SK-N-SH treated with all-trans-retinoic acid at 6 μM for 48 hours (cell line): Measurements from ENCODE around the gene TTBK2.

Experiments used
- ATAC-seq: fragments of 200-7000 bp; cut with Tn5 transposase; 3 replicates; pipeline ENCODE4 v1.9.1; 2020; ENCODE audit warnings: mild to moderate bottlenecking, moderate library complexity
- ARNTL ChIP-seq: fragments of 450-650 bp; formaldehyde crosslinking; IDR thresholded peaks from 2 replicates; pipeline ENCODE4 v1.5.0; 2020; ENCODE audit warnings: low read depth, mild to moderate bottlenecking, moderate library complexity, borderline replicate concordance
- BACH2 ChIP-seq: fragments of 250-450 bp; sonication (Bioruptor Pico); IDR thresholded peaks from 2 replicates; pipeline ENCODE4 v1.9.0; 2021; ENCODE audit warnings: mild to moderate bottlenecking, borderline replicate concordance
- CSDC2 ChIP-seq: fragments of 250-450 bp; sonication (Bioruptor Pico); IDR thresholded peaks from 2 replicates; pipeline ENCODE4 v1.5.0; 2020; ENCODE audit warnings: mild to moderate bottlenecking, moderate library complexity
- ESRRG ChIP-seq: fragments of 250-450 bp; sonication (Bioruptor Pico); IDR thresholded peaks from 2 replicates; pipeline ENCODE4 v1.6.1; 2021; ENCODE audit warnings: mild to moderate bottlenecking
- ISL1 ChIP-seq: fragments of 250-450 bp; sonication (Bioruptor Pico); IDR thresholded peaks from 2 replicates; pipeline ENCODE4 v2.1.2; 2022; ENCODE audit warnings: mild to moderate bottlenecking, moderate library complexity
- OSR1 ChIP-seq: fragments of 250-450 bp; sonication (Bioruptor Pico); IDR thresholded peaks from 2 replicates; pipeline ENCODE4 v1.8.0; 2022; ENCODE audit warnings: moderate library complexity, mild to moderate bottlenecking, inconsistent platforms
- POU6F1 ChIP-seq: fragments of 250-450 bp; sonication (Bioruptor Pico); IDR thresholded peaks from 2 replicates; pipeline ENCODE4 v1.8.0; 2021; ENCODE audit warnings: low read depth, mild to moderate bottlenecking, moderate library complexity, borderline replicate concordance
- RARB ChIP-seq: fragments of 250-450 bp; sonication (Bioruptor Pico); IDR thresholded peaks from 2 replicates; pipeline ENCODE4 v1.8.0; 2021; ENCODE audit warnings: mild to moderate bottlenecking, moderate library complexity
- TCF4 ChIP-seq: fragments of 250-450 bp; sonication (Bioruptor Pico); IDR thresholded peaks from 2 replicates; pipeline ENCODE4 v1.8.0; 2021; ENCODE audit warnings: mild to moderate bottlenecking, moderate library complexity, borderline replicate concordance
- TOX ChIP-seq: fragments of 250-450 bp; sonication (Bioruptor Pico); IDR thresholded peaks from 2 replicates; pipeline ENCODE4 v1.8.0; 2021; ENCODE audit warnings: mild to moderate bottlenecking, moderate library complexity, borderline replicate concordance
- TSHZ2 ChIP-seq: fragments of 250-450 bp; sonication (Bioruptor Pico); IDR thresholded peaks from 2 replicates; pipeline ENCODE4 v1.5.0; 2020; ENCODE audit warnings: mild to moderate bottlenecking, moderate library complexity
- ZC3H10 ChIP-seq: fragments of 250-450 bp; sonication (Bioruptor Pico); IDR thresholded peaks from 2 replicates; pipeline ENCODE4 v1.5.1; 2021; ENCODE audit warnings: mild to moderate bottlenecking, moderate library complexity
- ZFP3 ChIP-seq: fragments of 250-450 bp; sonication (Bioruptor Pico); IDR thresholded peaks from 2 replicates; pipeline ENCODE4 v1.5.0; 2020; ENCODE audit warnings: mild to moderate bottlenecking, moderate library complexity
- ZNF565 ChIP-seq: fragments of 450-650 bp; formaldehyde crosslinking; conservative IDR thresholded peaks from 2 replicates; pipeline ENCODE4 v1.5.0; 2020; ENCODE audit warnings: low read depth, mild to moderate bottlenecking, moderate library complexity
- ZNF70 ChIP-seq: fragments of 450-650 bp; formaldehyde crosslinking; IDR thresholded peaks from 2 replicates; pipeline ENCODE4 v1.5.0; 2020; ENCODE audit warnings: mild to moderate bottlenecking, moderate library complexity
- ZNF8 ChIP-seq: fragments of 450-650 bp; formaldehyde crosslinking; IDR thresholded peaks from 2 replicates; pipeline ENCODE4 v1.5.0; 2020; ENCODE audit warnings: mild to moderate bottlenecking, moderate library complexity
- TF ChIP-seq, protein P1 (sequence below): fragments of 250-450 bp; sonication (Bioruptor Pico); IDR thresholded peaks from 2 replicates; pipeline ENCODE4 v1.5.1; 2021; ENCODE audit warnings: mild to moderate bottlenecking, moderate library complexity
- TF ChIP-seq, protein P2 (sequence below): fragments of 250-450 bp; sonication (Bioruptor Pico); IDR thresholded peaks from 2 replicates; pipeline ENCODE4 v1.8.0; 2020; ENCODE audit warnings: mild to moderate bottlenecking, moderate library complexity, borderline replicate concordance
- TF ChIP-seq, protein P3 (sequence below): fragments of 250-450 bp; sonication (Bioruptor Pico); IDR thresholded peaks from 2 replicates; pipeline ENCODE4 v1.5.1; 2020; ENCODE audit warnings: low read depth, mild to moderate bottlenecking, moderate library complexity

TTBK2 gene

GRCh38 chr15:42858999-42859789 is 61.4 kb downstream of the TTBK2 start (continued):
- TF ChIP-seq, protein P1, sequence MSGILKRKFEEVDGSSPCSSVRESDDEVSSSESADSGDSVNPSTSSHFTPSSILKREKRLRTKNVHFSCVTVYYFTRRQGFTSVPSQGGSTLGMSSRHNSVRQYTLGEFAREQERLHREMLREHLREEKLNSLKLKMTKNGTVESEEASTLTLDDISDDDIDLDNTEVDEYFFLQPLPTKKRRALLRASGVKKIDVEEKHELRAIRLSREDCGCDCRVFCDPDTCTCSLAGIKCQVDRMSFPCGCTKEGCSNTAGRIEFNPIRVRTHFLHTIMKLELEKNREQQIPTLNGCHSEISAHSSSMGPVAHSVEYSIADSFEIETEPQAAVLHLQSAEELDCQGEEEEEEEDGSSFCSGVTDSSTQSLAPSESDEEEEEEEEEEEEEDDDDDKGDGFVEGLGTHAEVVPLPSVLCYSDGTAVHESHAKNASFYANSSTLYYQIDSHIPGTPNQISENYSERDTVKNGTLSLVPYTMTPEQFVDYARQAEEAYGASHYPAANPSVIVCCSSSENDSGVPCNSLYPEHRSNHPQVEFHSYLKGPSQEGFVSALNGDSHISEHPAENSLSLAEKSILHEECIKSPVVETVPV (CRISPR knock-in tag): no peak

- ATAC-seq: no peak
Observed at GRCh38 chr15:42858540-42858939, 62.0 kb downstream of the TTBK2 start.

DNA sequence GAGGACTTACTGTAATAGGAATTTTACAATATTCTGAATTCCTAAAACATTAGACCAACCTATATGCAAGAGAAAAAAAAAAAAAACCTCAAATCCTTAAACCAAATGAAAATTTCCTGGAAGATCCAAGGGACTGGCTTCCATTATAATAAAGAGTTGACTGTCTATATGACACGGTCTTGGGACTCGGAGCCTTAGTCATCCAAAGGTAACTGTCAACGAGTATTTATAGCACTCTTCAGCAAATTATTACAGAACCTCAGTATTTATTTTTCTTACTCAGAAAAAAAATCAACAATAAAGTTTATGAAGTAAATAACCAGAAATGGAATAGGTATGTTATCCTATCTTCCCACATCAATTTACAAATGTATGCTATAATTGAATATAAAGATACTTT is 66.0 kb downstream of the TTBK2 start:
- no peak for ATAC-seq
- TF ChIP-seq CSDC2 (CRISPR knock-in tag) (no peak), POU6F1 (CRISPR knock-in tag) (no peak), ZC3H10 (no peak), ISL1 (no peak), TSHZ2 (CRISPR knock-in tag) (no peak)

More at GRCh38 chr15:42858540-42858939, 62.0 kb downstream of the TTBK2 start:
- TF ChIP-seq ZNF8 (CRISPR knock-in tag) (no peak), OSR1 (CRISPR knock-in tag) (no peak), ZNF70 (CRISPR knock-in tag) (no peak), TCF4 (CRISPR knock-in tag) (no peak), CSDC2 (CRISPR knock-in tag) (no peak), POU6F1 (CRISPR knock-in tag) (no peak), ISL1 (no peak), TOX (CRISPR knock-in tag) (no peak), BACH2 (CRISPR knock-in tag) (no peak), RARB (CRISPR knock-in tag) (no peak), ZC3H10 (no peak), ZNF565 (CRISPR knock-in tag) (no peak), TSHZ2 (CRISPR knock-in tag) (no peak), ZFP3 (CRISPR knock-in tag) (no peak), ESRRG (CRISPR knock-in tag) (no peak), ARNTL (CRISPR knock-in tag) (no peak)
- TF ChIP-seq, protein P2, sequence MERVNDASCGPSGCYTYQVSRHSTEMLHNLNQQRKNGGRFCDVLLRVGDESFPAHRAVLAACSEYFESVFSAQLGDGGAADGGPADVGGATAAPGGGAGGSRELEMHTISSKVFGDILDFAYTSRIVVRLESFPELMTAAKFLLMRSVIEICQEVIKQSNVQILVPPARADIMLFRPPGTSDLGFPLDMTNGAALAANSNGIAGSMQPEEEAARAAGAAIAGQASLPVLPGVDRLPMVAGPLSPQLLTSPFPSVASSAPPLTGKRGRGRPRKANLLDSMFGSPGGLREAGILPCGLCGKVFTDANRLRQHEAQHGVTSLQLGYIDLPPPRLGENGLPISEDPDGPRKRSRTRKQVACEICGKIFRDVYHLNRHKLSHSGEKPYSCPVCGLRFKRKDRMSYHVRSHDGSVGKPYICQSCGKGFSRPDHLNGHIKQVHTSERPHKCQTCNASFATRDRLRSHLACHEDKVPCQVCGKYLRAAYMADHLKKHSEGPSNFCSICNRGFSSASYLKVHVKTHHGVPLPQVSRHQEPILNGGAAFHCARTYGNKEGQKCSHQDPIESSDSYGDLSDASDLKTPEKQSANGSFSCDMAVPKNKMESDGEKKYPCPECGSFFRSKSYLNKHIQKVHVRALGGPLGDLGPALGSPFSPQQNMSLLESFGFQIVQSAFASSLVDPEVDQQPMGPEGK (CRISPR knock-in tag): no peak
- TF ChIP-seq, protein P3, sequence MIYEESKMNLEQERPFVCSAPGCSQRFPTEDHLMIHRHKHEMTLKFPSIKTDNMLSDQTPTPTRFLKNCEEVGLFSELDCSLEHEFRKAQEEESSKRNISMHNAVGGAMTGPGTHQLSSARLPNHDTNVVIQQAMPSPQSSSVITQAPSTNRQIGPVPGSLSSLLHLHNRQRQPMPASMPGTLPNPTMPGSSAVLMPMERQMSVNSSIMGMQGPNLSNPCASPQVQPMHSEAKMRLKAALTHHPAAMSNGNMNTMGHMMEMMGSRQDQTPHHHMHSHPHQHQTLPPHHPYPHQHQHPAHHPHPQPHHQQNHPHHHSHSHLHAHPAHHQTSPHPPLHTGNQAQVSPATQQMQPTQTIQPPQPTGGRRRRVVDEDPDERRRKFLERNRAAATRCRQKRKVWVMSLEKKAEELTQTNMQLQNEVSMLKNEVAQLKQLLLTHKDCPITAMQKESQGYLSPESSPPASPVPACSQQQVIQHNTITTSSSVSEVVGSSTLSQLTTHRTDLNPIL: no peak
